GM19455 (cell line): ENCODE measurements around the gene TYW1.
"Not testable (repeated sequence)": the region's sequence is repeated elsewhere in the genome, so short reads cannot be mapped to it uniquely, and the experiment has no call there.

ENCODE experiments used
- ATAC-seq: cut with Tn5 transposase; IDR thresholded peaks from one replicate; pipeline ENCODE4 v1.9.1; 2021; ENCODE audit not compliant: unreplicated experiment

The TYW1 gene

DNA sequence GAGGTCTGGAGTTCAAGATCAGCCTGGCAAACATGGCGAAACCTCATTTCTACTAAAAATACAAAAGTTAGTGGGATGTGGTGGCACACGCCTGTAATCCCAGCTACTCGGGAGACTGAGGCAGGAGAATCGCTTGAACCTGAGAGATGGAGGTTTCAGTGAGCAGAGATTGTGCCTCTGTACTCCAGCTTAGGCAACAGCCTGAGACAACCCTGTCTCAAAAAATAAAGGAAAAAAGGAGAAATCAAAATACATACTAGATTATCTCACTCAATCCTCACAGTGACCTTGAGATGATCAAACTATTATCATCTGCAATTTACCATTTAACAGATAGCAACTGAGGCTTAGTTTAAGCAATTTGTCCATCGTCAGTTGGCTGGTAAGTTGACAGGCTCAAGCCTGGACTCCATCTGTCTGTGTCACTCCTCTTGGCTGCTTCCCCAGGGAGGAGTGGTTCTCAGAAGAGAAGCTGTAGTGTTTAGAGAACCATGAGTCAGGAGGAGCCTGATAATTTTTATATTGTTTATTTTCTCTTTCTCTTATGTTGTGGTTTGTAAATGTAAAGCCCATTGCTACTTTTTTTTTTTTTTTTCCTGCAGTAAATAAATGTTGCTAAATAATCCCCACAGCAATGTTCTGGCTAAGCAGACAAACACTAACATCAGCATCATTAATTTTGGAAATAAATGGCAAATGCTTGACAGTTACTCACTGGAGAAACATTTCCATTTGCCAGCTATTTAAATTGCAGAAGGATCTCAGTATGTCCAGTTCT lies 46.3 kb downstream of the TYW1 start:
- ATAC-seq = not testable (repeated sequence)

GRCh38 chr7:67043559-67043930 lies 46.9 kb downstream of the TYW1 start:
- not testable (repeated sequence) for ATAC-seq

DNA sequence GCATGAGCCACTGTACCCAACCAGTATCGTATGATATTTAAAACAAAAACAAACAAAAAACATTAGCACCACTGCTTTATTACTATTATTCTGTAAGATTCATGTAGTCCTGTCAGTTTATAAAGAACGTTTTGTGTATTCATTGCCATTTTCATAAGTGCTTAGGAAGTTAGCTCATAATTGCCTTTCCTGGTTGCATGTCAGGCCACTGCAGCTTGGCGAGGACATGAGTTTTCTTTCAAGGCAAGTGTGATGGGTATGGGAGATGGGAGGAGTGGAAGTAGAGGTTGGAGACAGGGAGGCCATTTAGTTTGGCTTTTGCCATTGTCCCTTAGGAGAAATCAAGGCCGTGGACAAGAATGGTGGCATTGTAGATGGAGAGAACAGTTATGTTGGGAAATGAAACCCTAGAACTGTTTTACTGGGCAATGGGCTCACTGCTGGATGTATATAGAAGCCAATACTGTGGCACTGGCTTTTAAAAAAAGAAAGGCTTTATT lies 48.9 kb downstream of the TYW1 start:
- ATAC-seq = no peak

GRCh38 chr7:67046819-67047218 lies 50.2 kb downstream of the TYW1 start:
- ATAC-seq = not testable (repeated sequence)

- ATAC-seq = not testable (repeated sequence)
Observed at GRCh38 chr7:67049908-67050307, 53.3 kb downstream of the TYW1 start.

DNA sequence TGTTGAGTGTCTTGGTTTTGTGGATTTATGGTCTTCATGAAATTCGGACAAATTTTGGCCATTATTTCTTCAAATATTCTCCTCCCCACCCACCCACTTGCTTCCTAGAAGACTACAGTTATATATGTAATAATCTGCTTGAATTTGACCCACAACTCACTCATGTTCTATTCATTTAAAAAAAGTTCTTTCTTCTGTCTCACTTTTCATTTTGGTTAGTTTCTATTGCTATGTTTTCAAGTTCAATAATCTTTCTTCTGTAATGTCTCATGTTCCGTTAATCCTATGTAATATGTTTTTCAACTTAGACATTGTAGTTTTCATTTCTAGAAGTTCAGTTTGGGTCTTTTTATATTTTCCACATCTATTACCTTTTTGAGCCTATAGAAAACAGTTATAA lies 55.5 kb downstream of the TYW1 start:
- ATAC-seq = not testable (repeated sequence)

DNA sequence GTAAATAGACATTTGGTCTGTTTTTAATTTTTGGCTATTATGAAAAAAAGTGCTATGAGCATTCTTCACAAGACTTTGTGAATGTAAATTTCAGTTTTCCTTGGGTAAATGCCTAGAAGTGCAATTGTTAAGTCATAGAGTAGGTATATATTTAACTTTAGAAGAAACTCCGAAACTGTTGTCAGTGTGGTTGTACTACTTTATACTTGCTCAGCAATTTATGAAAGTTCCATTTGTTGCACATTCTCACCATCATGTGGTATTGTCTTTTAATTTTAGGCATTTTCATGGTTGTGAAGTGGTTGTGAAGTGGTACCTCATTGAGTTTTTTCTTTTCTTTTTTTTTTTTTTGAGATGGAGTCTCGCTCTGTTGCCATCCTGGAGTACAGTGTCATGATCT lies 60.0 kb downstream of the TYW1 start:
- no peak for ATAC-seq

DNA sequence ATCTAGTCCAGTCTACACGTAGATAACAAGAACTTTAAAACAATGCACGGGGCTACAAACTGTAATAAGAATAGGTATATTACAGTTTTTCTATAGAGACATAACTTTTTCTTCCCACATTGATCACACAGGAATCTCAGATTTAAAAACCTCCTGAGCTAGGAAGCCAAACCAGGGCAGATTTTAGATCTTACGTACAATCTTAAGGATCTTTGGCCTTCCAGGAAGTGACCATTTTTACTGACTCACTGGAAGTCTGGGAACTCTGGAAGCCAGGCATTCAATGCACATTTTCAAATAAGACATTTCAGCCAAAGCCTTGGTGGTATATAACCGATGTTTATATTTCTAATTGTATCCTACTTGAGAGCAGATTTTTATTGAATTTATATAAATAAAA lies 64.7 kb downstream of the TYW1 start:
- ATAC-seq = not testable (repeated sequence)

- not testable (repeated sequence) for ATAC-seq
Observed at GRCh38 chr7:67062802-67063201, 66.2 kb downstream of the TYW1 start.

GRCh38 chr7:67066950-67067622 lies 70.5 kb downstream of the TYW1 start:
- ATAC-seq = peak; percentile 61

- not testable (repeated sequence) for ATAC-seq
Observed at GRCh38 chr7:67076120-67076519, 79.5 kb downstream of the TYW1 start.

- not testable (repeated sequence) for ATAC-seq
Observed at GRCh38 chr7:67082880-67083279, 86.2 kb downstream of the TYW1 start.

DNA sequence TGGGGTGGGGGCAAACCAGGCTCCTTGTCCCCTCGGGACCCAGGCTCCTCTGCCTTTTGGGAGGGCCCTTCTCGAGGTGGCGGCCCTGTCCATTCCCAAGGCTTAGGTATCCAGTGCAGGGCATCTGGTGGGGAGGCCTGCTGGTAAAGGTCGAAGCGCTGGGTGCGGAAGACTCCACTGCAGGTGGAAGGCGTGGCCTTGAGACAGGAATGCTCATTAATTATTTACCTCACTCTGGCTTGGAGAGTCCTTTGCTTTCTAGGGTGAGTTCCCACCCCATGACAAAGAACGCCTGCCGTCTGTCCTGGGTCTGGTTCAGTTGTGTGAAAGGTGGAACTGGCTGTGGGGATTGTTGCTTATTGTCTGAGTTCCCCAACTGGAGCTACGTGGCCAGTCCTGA lies 92.6 kb downstream of the TYW1 start:
- ATAC-seq = not testable (repeated sequence)

- ATAC-seq = not testable (repeated sequence)
Observed at GRCh38 chr7:67091053-67091452, 94.4 kb downstream of the TYW1 start.

GRCh38 chr7:67098031-67098430 lies 101.4 kb downstream of the TYW1 start:
- not testable (repeated sequence) for ATAC-seq

DNA sequence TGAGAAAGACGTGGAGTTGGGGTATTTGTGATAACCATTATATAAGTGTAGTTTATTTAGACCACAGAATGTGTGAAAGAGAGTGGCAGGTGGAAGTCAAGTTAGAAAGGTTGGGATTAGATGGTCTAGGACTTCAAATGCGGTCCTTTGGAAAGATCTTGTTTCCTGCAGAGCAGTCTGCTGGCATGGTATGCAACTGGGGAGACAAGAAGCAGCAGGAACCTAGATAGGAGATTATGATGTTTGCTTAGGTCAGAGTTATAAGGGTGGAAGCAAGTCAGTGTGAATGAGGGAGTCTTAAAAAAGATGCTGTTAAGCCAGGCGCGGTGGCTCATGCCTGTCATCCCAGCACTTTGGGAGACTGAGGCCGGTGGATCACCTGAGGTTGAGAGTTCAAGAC lies 102.8 kb downstream of the TYW1 start:
- ATAC-seq = not testable (repeated sequence)

GRCh38 chr7:67100038-67100437 lies 103.4 kb downstream of the TYW1 start:
- not testable (repeated sequence) for ATAC-seq

DNA sequence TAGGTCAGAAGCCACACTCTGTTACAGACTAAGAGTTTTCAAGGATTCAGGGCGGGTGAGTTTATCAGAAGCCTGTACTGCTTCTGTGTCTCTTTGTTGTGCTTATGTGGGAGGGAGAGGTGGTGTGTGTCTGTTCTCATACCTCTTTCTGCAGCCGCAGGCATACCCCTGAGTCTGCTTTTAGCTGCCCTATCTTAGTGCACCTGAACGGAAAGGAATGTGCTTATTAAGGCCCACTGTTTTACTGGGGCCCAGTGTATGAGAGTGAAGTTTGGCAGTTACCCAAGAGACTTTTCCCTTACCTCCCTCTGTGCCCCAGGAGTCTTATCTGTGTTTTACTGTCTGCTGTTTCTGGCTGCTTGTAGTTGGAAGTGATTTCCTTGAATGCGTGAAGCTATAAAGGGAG lies 104.3 kb downstream of the TYW1 start:
- no peak for ATAC-seq

DNA sequence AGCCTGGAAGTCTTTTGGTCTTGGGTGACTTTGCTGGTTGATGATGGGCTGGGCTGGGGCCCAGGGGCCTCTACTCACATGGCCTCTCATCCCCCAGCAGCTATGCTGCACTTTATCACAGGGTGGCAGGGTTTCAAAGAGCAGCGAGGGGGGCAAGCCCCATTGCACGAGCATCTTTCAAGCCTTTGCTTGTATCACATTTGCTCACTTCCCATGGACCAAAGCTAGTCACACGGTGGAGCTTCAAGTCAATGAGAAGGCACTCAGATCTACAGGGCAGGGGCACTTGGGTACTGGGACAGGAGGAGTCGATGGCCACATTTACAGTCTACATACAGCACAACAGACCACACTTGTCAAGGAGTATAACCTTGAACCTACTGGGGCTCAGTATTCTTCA lies 108.3 kb downstream of the TYW1 start:
- ATAC-seq = not testable (repeated sequence)

GRCh38 chr7:67105377-67105776 lies 108.7 kb downstream of the TYW1 start:
- ATAC-seq = no peak

- not testable (repeated sequence) for ATAC-seq
Observed at GRCh38 chr7:67106255-67106654, 109.6 kb downstream of the TYW1 start.

DNA sequence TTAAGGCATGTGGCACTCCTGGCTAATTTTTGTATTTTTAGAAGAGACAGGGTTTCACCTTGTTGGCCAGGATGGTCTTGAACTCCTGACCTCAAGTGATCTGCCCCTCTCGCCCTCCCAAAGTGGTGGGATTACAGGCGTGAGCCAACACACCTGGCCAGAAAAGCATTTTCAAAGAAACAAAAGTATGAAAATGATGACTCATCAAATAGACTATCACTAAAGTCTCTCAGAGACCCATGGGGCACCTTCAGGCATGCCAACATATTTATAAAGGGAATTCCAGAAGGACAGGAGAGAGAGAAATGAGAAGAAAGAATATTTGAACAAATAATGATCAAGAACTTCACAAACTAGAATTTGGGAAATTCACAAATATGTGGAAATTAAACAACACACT lies 114.7 kb downstream of the TYW1 start:
- not testable (repeated sequence) for ATAC-seq
